Panc1 (cell line): ENCODE measurements around the gene STK32C. TPM values are rescaled to one million over a fixed set of nuclear protein-coding genes. Genes with fewer than 3 reads are reported as not detected.

Source experiments
- ATAC-seq: fragments of 200-7000 bp; cut with Tn5 transposase; 2 replicates; pipeline ENCODE4 v1.9.1; 2020; ENCODE audit warnings: mild to moderate bottlenecking, moderate library complexity
- BruUV-seq: library from RNA; stranded (reverse); fragments of 400-500 nt; replicated peaks from 2 replicates; lab custom pipeline; 2021; lab: Mats Ljungman, UMichigan
- CTCF ChIA-PET: fragments of 300-600 bp; sonication (Branson Sonifier 250); formaldehyde crosslinking; loops from one replicate; lab custom pipeline; 2022; ENCODE audit warnings: antibody characterized with exemption; lab: Charles Lee
- POLR2A ChIA-PET: fragments of 300-600 bp; sonication (Branson Sonifier 250); formaldehyde crosslinking; loops from one replicate; lab custom pipeline; 2022; ENCODE audit warnings: antibody characterized with exemption; lab: Charles Lee
- DNase-seq: peaks from one replicate; pipeline ENCODE4 v3.0.0-alpha.2; 2010; ENCODE audit warnings: low read depth, low spot score
- H3K27ac ChIP-seq: 2 replicates; pipeline ENCODE4 v1.5.1; 2011; ENCODE audit warnings: mild to moderate bottlenecking, low read length, inconsistent platforms
- H3K27me3 ChIP-seq: fragments of 200-500 bp; sonication (Bioruptor generic); 2 replicates; pipeline ENCODE4 v1.6.0; 2014; ENCODE audit warnings: low read length, inconsistent platforms; ENCODE audit not compliant: control insufficient read depth, insufficient read depth
- H3K36me3 ChIP-seq: fragments of 200-500 bp; sonication (Bioruptor generic); 2 replicates; pipeline ENCODE4 v1.5.1; 2014; ENCODE audit warnings: inconsistent platforms, mild to moderate bottlenecking, low read length, moderate library complexity; ENCODE audit not compliant: control insufficient read depth, insufficient read depth
- H3K4me1 ChIP-seq: 2 replicates; pipeline ENCODE4 v1.5.1; 2011; ENCODE audit warnings: inconsistent platforms, mild to moderate bottlenecking, low read length, moderate library complexity; ENCODE audit not compliant: control insufficient read depth, insufficient read depth
- H3K4me3 ChIP-seq, 2 experiments: 2 replicates each; pipeline ENCODE4 v1.5.1; 2011 to 2012; ENCODE audit warnings: low read depth in 2 of 2, low read length in 2 of 2, mild to moderate bottlenecking in 2 of 2, inconsistent platforms in 1 of 2, moderate library complexity in 1 of 2
- H3K9me3 ChIP-seq: fragments of 200-500 bp; sonication (Bioruptor generic); 2 replicates; pipeline ENCODE4 v1.5.1; 2014; ENCODE audit warnings: low read depth, mild to moderate bottlenecking, inconsistent platforms, low read length, moderate library complexity; ENCODE audit not compliant: control insufficient read depth, insufficient read depth
- CTCF ChIP-seq: fragments of 450-650 bp; IDR thresholded peaks from 2 replicates; pipeline ENCODE4 v1.5.1; 2017; ENCODE audit warnings: mild to moderate bottlenecking
- POLR2AphosphoS5 ChIP-seq: IDR thresholded peaks from 2 replicates; pipeline ENCODE4 v1.6.1; 2012; ENCODE audit warnings: mild to moderate bottlenecking, low read depth, low read length, moderate library complexity
- REST ChIP-seq, 2 experiments: IDR thresholded peaks; 2 replicates each; pipeline ENCODE4 v1.6.1; 2011 to 2012; ENCODE audit warnings: low read depth in 2 of 2, control low read depth in 1 of 2, low read length in 1 of 2, mild to moderate bottlenecking in 1 of 2, moderate library complexity in 1 of 2; ENCODE audit not compliant: insufficient read depth in 1 of 2
- SIN3A ChIP-seq: IDR thresholded peaks from 2 replicates; pipeline ENCODE4 v1.6.1; 2012; ENCODE audit warnings: low read depth, mild to moderate bottlenecking, low read length, moderate library complexity, borderline replicate concordance; ENCODE audit not compliant: insufficient read depth
- TCF7L2 ChIP-seq: IDR thresholded peaks from 2 replicates; pipeline ENCODE4 v1.6.1; 2011; ENCODE audit warnings: mild to moderate bottlenecking, low read depth, low read length, inconsistent platforms
- in situ Hi-C: cut with HindIII; loops from 2 replicates; pipeline ENCODE4 v1.10.0; 2016; ENCODE audit warnings: low sequenced_read_pairs, low pct_unique_long_range_greater_than_20kb
- intact Hi-C: fragments of 100-400 bp; cut with micrococcal nuclease; formaldehyde crosslinking; loops from one replicate; pipeline ENCODE4 v1.10.0; 2022; ENCODE audit not compliant: unreplicated experiment
- total RNA-seq: library from RNA; stranded (reverse); gene quantifications from one replicate; pipeline ENCODE4 v1.2.1, GENCODE V29; 2021; ENCODE audit not compliant: unreplicated experiment

STK32C gene
- total RNA-seq, 1 experiment from 2014 or later = 53.7 TPM

GRCh38 chr10:132264966-132265889 is 42.5 kb downstream of the STK32C start:
- in situ Hi-C loops = no loop called here
- ChIA-PET CTCF (no interaction called here), POLR2A (no interaction called here)
- H3K4me1 ChIP-seq = peaks cover 35% of the 10 kb centered on the region
- BruUV-seq = no TSS peak
- ATAC-seq (peak; percentile 75), DNase-seq (no peak)
- H3K27ac ChIP-seq = peak overlapping the region; percentile 62
- no peak for TF ChIP-seq TCF7L2
- no peak for TF ChIP-seq POLR2AphosphoS5
- TF ChIP-seq SIN3A = no peak
- intact Hi-C loops = no loop called here
- H3K36me3 ChIP-seq = no peaks in the 10 kb centered on the region
- no peaks in the 10 kb centered on the region for H3K27me3 ChIP-seq
- H3K4me3 ChIP-seq = no peak overlapping the region
- no peaks in the 10 kb centered on the region for H3K9me3 ChIP-seq

DNA sequence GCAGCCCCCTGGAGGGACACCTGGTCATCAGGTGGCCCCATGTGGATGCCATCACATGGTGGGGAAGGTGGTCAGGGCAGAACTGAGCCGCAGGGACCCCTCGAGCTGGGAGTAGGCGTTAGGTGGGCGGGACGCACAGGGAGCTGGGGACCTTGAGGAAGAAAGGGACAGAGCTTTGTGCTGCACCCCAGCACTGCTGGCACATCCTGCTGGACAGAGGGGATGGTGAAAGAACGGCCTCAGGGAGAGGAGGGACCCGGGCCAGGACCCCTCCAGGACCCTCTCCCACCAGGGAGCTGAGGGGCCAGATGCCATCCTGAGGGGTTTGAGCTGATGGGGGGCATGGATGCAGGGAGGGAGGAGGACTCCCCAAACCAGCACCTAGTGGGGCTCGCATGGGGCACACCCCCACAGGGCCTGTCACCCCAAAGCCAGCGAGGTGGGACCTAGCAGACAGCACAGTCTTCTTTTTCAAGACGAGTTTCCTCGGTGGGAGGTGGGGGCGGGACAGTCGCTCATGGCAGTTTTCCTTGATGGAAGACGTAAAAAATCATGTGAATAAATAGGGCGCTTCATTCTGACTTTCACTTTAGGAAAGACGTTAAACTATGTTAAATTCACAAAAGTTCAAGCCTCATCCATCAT is 43.3 kb downstream of the STK32C start:
- no peak for ATAC-seq
- intact Hi-C loops (no loop called here), in situ Hi-C loops (no loop called here)
- Histone ChIP-seq H3K4me1 (peaks cover 27% of the 10 kb centered on the region), H3K36me3 (no peaks in the 10 kb centered on the region), H3K27ac (peak overlapping the region; percentile 51), H3K9me3 (no peaks in the 10 kb centered on the region), H3K27me3 (no peaks in the 10 kb centered on the region), H3K4me3 (no peak overlapping the region)
- no peak for DNase-seq
- POLR2A ChIA-PET = no interaction called here
- CTCF ChIA-PET = no interaction called here
- no TSS peak for BruUV-seq
- TF ChIP-seq TCF7L2 = no peak
- TF ChIP-seq POLR2AphosphoS5 = no peak
- no peak for TF ChIP-seq SIN3A
- TF ChIP-seq CTCF = no peak
- TF ChIP-seq REST (IDR thresholded peaks at IDR 0.05; ENCODE audit: insufficient read depth in 1 of 2, low read depth in 2 of 2, low read length in 1 of 2) = no peak
